GM20431 (cell line): ENCODE results near the gene APRT.
"Not testable (repeated sequence)": the region's sequence is repeated elsewhere in the genome, so short reads cannot be mapped to it uniquely, and the experiment has no call there.

Experiments
- in situ Hi-C: fragments of 300-500 bp; cut with MseI, MboI; formaldehyde crosslinking; loops from one replicate; pipeline ENCODE4 v1.15.0; 2020; ENCODE audit warnings: low sequenced_read_pairs; ENCODE audit not compliant: unreplicated experiment

APRT gene

GRCh38 chr16:88824256-88825077 lies 12.7 kb upstream of the APRT start:
- in situ Hi-C loops = no loop called here

GRCh38 chr16:88823646-88824045 lies 11.9 kb upstream of the APRT start:
- in situ Hi-C loops = not testable (repeated sequence)

- in situ Hi-C loops = no loop called here
Observed at GRCh38 chr16:88822281-88823040, 10.7 kb upstream of the APRT start.

- in situ Hi-C loops = no loop called here
Observed at GRCh38 chr16:88821168-88821850, 9.6 kb upstream of the APRT start.

GRCh38 chr16:88820385-88821025 lies 8.8 kb upstream of the APRT start:
- in situ Hi-C loops = no loop called here

GRCh38 chr16:88819126-88819525 lies 7.4 kb upstream of the APRT start:
- in situ Hi-C loops = no loop called here

- in situ Hi-C loops = no loop called here
Observed at GRCh38 chr16:88818575-88818874, 6.8 kb upstream of the APRT start.

- in situ Hi-C loops = no loop called here
Observed at GRCh38 chr16:88817785-88818574, 6.3 kb upstream of the APRT start.

- in situ Hi-C loops = no loop called here
Observed at GRCh38 chr16:88816736-88817535, 5.2 kb upstream of the APRT start.

- in situ Hi-C loops = no loop called here
Observed at GRCh38 chr16:88815901-88816589, 4.3 kb upstream of the APRT start.

- in situ Hi-C loops = no loop called here
Observed at GRCh38 chr16:88815227-88815626, 3.5 kb upstream of the APRT start.

GRCh38 chr16:88814144-88814502 lies 2.4 kb upstream of the APRT start:
- in situ Hi-C loops = no loop called here

GRCh38 chr16:88813269-88814143 lies 1.8 kb upstream of the APRT start:
- in situ Hi-C loops = no loop called here

- in situ Hi-C loops = no loop called here
Observed at GRCh38 chr16:88812513-88813268, 963 bp upstream of the APRT start.

- in situ Hi-C loops = no loop called here
Observed at GRCh38 chr16:88810912-88811768, 588 bp downstream of the APRT start.
